Heart left ventricle (tissue), 13 donors: ENCODE data around the gene RPS6KC1.

Experiments used
- POLR2A ChIP-seq, 2 donors: fragments of 450-650 bp; IDR thresholded peaks; one replicate each; pipeline ENCODE4 v1.6.1; 2017; ENCODE audit warnings: antibody characterized with exemption in 2 of 2, mild to moderate bottlenecking in 2 of 2, moderate library complexity in 2 of 2
- TF ChIP-seq, protein P1 (sequence below), 12 donors: fragments of 200-600 bp; sonication (generic) in 4 of 12; IDR thresholded peaks; one replicate each; pipeline versions ENCODE4 v1.5.0 to v1.8.0; 2018 to 2022; ENCODE audit warnings: antibody characterized with exemption in 12 of 12, mild to moderate bottlenecking in 5 of 12
- donor health status: ischemic (EF 13 %, LVEDD 7.1; RV severe dilation, severe dysfunction).
- donor health status: DM: no; HTN: yes; CAD: no.
- donor health status: DM: no; HTN: no; CAD: no.
- donor health status: ischemic (EF 25% LVEDD 6.9; RV normal size, moderate dysfunction).
- donor health status: ischemic (EF 25% LVEDD 5.7; RV mildly dilated, moderate dysfunction).
- donor health status: ischemic (EF 35%, LVEDD 5.7; RV mildly dilated, moderate dysfunction).
- donor health status: nonischemic (EF 11% LVEDD 7.7; RV severe dilation, severe dysfunction).
- donor health status: DM: yes; HTN: yes; CAD: no.
- donor health status: PGD.
- donor health status: ischemic (EF 29% LVEDD 5.4; RV normal size, mild dysfunction).
- donor health status: nonischemic (EF 23%, LVEDD 6.1; RV moderate dilation, normal function).

DNA sequence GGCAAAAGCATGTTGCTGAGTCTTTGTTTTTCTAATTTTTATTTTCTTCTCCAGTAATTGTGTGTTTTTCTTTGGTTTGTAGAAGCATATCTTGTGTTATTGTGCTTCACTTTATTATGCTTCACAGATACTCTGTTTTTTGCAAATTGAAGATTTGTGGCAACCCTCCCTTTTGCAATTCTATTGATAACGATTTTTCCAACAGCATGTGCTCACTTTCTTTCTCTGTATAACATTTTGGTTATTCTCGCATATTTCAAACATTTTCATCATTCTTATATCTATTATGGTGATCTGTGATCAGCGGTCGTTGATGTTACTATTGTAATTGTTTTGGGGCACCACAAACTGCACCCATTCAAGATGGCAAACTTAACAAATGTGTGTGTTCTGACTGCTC is 31.6 kb upstream of the RPS6KC1 start:
- TF ChIP-seq, protein P1, sequence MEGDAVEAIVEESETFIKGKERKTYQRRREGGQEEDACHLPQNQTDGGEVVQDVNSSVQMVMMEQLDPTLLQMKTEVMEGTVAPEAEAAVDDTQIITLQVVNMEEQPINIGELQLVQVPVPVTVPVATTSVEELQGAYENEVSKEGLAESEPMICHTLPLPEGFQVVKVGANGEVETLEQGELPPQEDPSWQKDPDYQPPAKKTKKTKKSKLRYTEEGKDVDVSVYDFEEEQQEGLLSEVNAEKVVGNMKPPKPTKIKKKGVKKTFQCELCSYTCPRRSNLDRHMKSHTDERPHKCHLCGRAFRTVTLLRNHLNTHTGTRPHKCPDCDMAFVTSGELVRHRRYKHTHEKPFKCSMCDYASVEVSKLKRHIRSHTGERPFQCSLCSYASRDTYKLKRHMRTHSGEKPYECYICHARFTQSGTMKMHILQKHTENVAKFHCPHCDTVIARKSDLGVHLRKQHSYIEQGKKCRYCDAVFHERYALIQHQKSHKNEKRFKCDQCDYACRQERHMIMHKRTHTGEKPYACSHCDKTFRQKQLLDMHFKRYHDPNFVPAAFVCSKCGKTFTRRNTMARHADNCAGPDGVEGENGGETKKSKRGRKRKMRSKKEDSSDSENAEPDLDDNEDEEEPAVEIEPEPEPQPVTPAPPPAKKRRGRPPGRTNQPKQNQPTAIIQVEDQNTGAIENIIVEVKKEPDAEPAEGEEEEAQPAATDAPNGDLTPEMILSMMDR (IDR thresholded peaks at IDR 0.05) = no peak
- TF ChIP-seq POLR2A (IDR thresholded peaks at IDR 0.05) = no peak
